ENCODE results near the gene GINS2.

DNA sequence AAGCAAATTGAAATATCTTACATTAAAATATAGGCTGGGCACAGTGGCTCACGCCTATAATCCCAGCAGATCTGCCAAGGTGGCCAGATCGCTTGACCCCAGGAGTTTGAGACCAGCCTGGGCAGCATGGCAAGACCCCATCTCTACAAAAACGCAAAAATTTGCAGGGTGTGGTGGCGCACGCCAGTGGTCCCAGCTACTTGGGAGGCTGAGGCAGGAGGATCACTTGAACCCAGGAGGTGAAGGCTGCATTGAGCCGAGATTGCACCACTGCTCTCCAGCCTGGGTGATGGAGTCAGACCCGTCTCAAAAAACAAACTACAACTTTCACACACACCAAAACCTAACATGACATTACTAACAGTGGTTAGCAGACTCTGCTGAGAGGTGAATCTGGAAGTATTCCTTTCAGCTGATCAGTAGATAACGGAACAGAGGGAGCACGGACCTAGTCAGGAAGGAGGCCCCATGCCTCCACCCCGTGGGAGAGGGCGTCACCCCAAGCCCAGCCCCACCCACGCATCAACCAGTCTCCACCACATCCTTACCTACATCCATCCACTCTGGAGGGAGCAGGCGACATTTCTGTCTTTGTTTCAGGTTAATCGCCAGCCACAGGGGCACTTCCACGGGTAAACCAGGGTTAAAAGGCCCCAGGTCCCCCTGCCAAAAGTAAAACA, 1.7 kb downstream of the GINS2 start:
- TF ChIP-seq, protein P1, sequence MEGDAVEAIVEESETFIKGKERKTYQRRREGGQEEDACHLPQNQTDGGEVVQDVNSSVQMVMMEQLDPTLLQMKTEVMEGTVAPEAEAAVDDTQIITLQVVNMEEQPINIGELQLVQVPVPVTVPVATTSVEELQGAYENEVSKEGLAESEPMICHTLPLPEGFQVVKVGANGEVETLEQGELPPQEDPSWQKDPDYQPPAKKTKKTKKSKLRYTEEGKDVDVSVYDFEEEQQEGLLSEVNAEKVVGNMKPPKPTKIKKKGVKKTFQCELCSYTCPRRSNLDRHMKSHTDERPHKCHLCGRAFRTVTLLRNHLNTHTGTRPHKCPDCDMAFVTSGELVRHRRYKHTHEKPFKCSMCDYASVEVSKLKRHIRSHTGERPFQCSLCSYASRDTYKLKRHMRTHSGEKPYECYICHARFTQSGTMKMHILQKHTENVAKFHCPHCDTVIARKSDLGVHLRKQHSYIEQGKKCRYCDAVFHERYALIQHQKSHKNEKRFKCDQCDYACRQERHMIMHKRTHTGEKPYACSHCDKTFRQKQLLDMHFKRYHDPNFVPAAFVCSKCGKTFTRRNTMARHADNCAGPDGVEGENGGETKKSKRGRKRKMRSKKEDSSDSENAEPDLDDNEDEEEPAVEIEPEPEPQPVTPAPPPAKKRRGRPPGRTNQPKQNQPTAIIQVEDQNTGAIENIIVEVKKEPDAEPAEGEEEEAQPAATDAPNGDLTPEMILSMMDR (IDR thresholded peaks at IDR 0.05): no peak
- TF ChIP-seq POLR2A (IDR thresholded peaks at IDR 0.05): no peak

Measured in vagina (tissue), 2 donors.